IMR-90 (cell line): ENCODE results near the gene SELP. TPM values are rescaled to one million over a fixed set of nuclear protein-coding genes. Genes with fewer than 3 reads are reported as not detected.

ENCODE experiments used
- ATAC-seq: fragments of 200-7000 bp; cut with Tn5 transposase; 2 replicates; pipeline ENCODE4 v1.9.1; 2020; ENCODE audit warnings: low read depth, mild to moderate bottlenecking, moderate library complexity
- BruUV-seq: library from RNA; stranded (reverse); fragments of 400-500 nt; replicated peaks from 2 replicates; lab custom pipeline; 2021; lab: Mats Ljungman, UMichigan
- CTCF ChIA-PET: fragments of 300-600 bp; formaldehyde crosslinking; extraction: SDS; loops from one replicate; lab custom pipeline; 2021; ENCODE audit warnings: antibody characterized with exemption; lab: Yijun Ruan, JAX
- POLR2A ChIA-PET: fragments of 300-600 bp; sonication (Branson Sonifier 250); formaldehyde crosslinking; loops from one replicate; lab custom pipeline; 2022; ENCODE audit warnings: antibody characterized with exemption; ENCODE audit not compliant: unreplicated experiment; lab: Charles Lee
- DNase-seq: peaks from one replicate; pipeline ENCODE4 v3.0.0; 2013
- H2AFZ ChIP-seq: replicated peaks from 2 replicates; pipeline ENCODE3; 2013; ENCODE audit warnings: low read length, mild to moderate bottlenecking; ENCODE audit not compliant: poor library complexity
- H2AK5ac ChIP-seq: 2 replicates; pipeline ENCODE4 v1.6.1; 2013; ENCODE audit warnings: low read depth, low read length, inconsistent platforms
- H2AK9ac ChIP-seq: replicated peaks from 2 replicates; pipeline ENCODE3; 2013; ENCODE audit warnings: mild to moderate bottlenecking, low read depth, low read length, moderate library complexity; ENCODE audit not compliant: poor library complexity
- H2BK120ac ChIP-seq: 2 replicates; pipeline ENCODE4 v1.6.1; 2013; ENCODE audit warnings: low read depth, low read length, inconsistent platforms
- H2BK15ac ChIP-seq: 3 replicates; pipeline ENCODE4 v1.6.1; 2013; ENCODE audit warnings: low read depth, low read length, inconsistent platforms
- H2BK20ac ChIP-seq: 2 replicates; pipeline ENCODE4 v1.6.1; 2013; ENCODE audit warnings: low read depth, mild to moderate bottlenecking, inconsistent platforms, low read length, moderate library complexity
- H2BK5ac ChIP-seq: 2 replicates; pipeline ENCODE4 v1.6.1; 2013; ENCODE audit warnings: mild to moderate bottlenecking, low read depth, low read length, inconsistent platforms; ENCODE audit not compliant: poor library complexity, severe bottlenecking
- H3K14ac ChIP-seq: replicated peaks from 2 replicates; pipeline ENCODE4 v1.6.1; 2013; ENCODE audit warnings: low read depth, low read length, inconsistent platforms
- H3K18ac ChIP-seq: 2 replicates; pipeline ENCODE4 v1.6.1; 2013; ENCODE audit warnings: low read depth, low read length, control low read depth
- H3K23ac ChIP-seq: 2 replicates; pipeline ENCODE4 v1.6.1; 2013; ENCODE audit warnings: low read depth, low read length, inconsistent platforms
- H3K27ac ChIP-seq: 2 replicates; pipeline ENCODE4 v1.5.1; 2013; ENCODE audit warnings: mild to moderate bottlenecking, control low read depth, low read length; ENCODE audit not compliant: insufficient read depth
- H3K27me3 ChIP-seq: 2 replicates; pipeline ENCODE4 v1.6.1; 2013; ENCODE audit warnings: low read length; ENCODE audit not compliant: control insufficient read depth, insufficient read depth
- H3K36me3 ChIP-seq: 2 replicates; pipeline ENCODE4 v1.6.1; 2013; ENCODE audit warnings: low read length, mixed read lengths; ENCODE audit not compliant: control insufficient read depth, insufficient read depth
- H3K4ac ChIP-seq: 2 replicates; pipeline ENCODE4 v1.6.1; 2013; ENCODE audit warnings: low read depth, low read length, inconsistent platforms
- H3K4me1 ChIP-seq: 2 replicates; pipeline ENCODE4 v1.6.1; 2013; ENCODE audit warnings: low read length, mixed read lengths; ENCODE audit not compliant: control insufficient read depth, insufficient read depth
- H3K4me2 ChIP-seq: 2 replicates; pipeline ENCODE4 v1.6.1; 2013; ENCODE audit warnings: low read depth, mild to moderate bottlenecking, control low read depth, low read length, moderate library complexity
- H3K4me3 ChIP-seq: 2 replicates; pipeline ENCODE4 v1.5.1; 2013; ENCODE audit warnings: low read depth, mild to moderate bottlenecking, control low read depth, low read length, moderate library complexity; ENCODE audit not compliant: insufficient read depth
- H3K56ac ChIP-seq: 2 replicates; pipeline ENCODE4 v1.6.1; 2013; ENCODE audit warnings: low read length, inconsistent platforms; ENCODE audit not compliant: insufficient read depth; ENCODE audit errors: extremely low read depth
- H3K79me1 ChIP-seq, 2 experiments: 2 replicates each; pipeline ENCODE4 v1.6.1; 2013; ENCODE audit warnings: low read length in 2 of 2, inconsistent platforms in 1 of 2, low read depth in 1 of 2
- H3K9ac ChIP-seq: 2 replicates; pipeline ENCODE4 v1.6.1; 2013; ENCODE audit warnings: low read depth, low read length, control low read depth
- H3K9me1 ChIP-seq: 2 replicates; pipeline ENCODE4 v1.6.1; 2013; ENCODE audit warnings: low read length, inconsistent platforms; ENCODE audit not compliant: insufficient read depth
- H3K9me3 ChIP-seq: 2 replicates; pipeline ENCODE4 v1.6.1; 2013; ENCODE audit warnings: low read length; ENCODE audit not compliant: control insufficient read depth, insufficient read depth
- H4K20me1 ChIP-seq: 2 replicates; pipeline ENCODE4 v1.6.1; 2013; ENCODE audit warnings: low read length, inconsistent platforms; ENCODE audit not compliant: insufficient read depth
- H4K5ac ChIP-seq: 2 replicates; pipeline ENCODE4 v1.6.1; 2013; ENCODE audit warnings: mild to moderate bottlenecking, low read depth, low read length, control low read depth
- H4K8ac ChIP-seq, 2 experiments: 2 replicates each; pipeline ENCODE4 v1.6.1; 2013; ENCODE audit warnings: low read depth in 2 of 2, low read length in 2 of 2, control low read depth in 1 of 2, inconsistent platforms in 1 of 2
- H4K91ac ChIP-seq: 2 replicates; pipeline ENCODE4 v1.6.1; 2013; ENCODE audit warnings: low read depth, low read length, inconsistent platforms; ENCODE audit not compliant: insufficient read depth
- WGBS, 2 experiments: methylation state at CpG; one replicate each; pipeline versions ENCODE4 v1.1.5 to v1.1.7; 2013; ENCODE audit warnings: missing lambda C conversion rate in 2 of 2; ENCODE audit not compliant: insufficient read length in 1 of 2; ENCODE audit errors: extremely low coverage in 2 of 2; 5-methylcytosine and 5-hydroxymethylcytosine counted together
- dilution Hi-C: fragments of 300-500 bp; cut with HindIII; formaldehyde crosslinking; loops from one replicate; pipeline ENCODE4 v1.14.3; 2018; ENCODE audit warnings: low sequenced_read_pairs; ENCODE audit not compliant: unreplicated experiment
- in situ Hi-C: fragments of 300-500 bp; cut with MboI; formaldehyde crosslinking; loops from 3 replicates; pipeline ENCODE4 v1.14.3; 2019; ENCODE audit warnings: low sequenced_read_pairs, inconsistent platforms, mixed read lengths
- intact Hi-C: fragments of 100-400 bp; cut with micrococcal nuclease; formaldehyde crosslinking; loops from 2 replicates; pipeline ENCODE4 v1.10.0; 2022
- polyA plus RNA-seq, 3 experiments: library from polyadenylated mRNA; depleted of rRNA; stranded (reverse); fragments of >200 nt; gene quantifications; 2 replicates each; pipeline ENCODE4 v1.2.3, GENCODE V29; 2012; ENCODE audit warnings: low replicate concordance in 1 of 3
- total RNA-seq: library from RNA; depleted of rRNA; stranded (reverse); fragments of >200 nt; gene quantifications from 2 replicates; pipeline ENCODE4 v1.2.3, GENCODE V29; 2012
- TF ChIP-seq, protein P1 (sequence below): fragments of 150-350 bp; IDR thresholded peaks from 2 replicates; pipeline ENCODE4 v1.6.1; 2017; ENCODE audit warnings: mild to moderate bottlenecking, antibody characterized with exemption, low read length, low read depth

Gene SELP
- total and polyA plus RNA-seq, 2 of the 4 experiments (the other 2 are of a cell fraction), result not detected

- Histone ChIP-seq H2BK20ac (no peak overlapping the region), H4K91ac (no peak overlapping the region), H3K27me3 (no peaks in the 10 kb centered on the region), H3K18ac (no peak overlapping the region), H3K4me3 (no peak overlapping the region), H3K9ac (no peak overlapping the region), H3K14ac (no peak overlapping the region), H4K20me1 (no peaks in the 10 kb centered on the region), H3K27ac (no peak overlapping the region), H4K8ac (no peak overlapping the region), H3K56ac (no peak overlapping the region), H3K4me1 (no peaks in the 10 kb centered on the region), H2AFZ (no peak overlapping the region), H2AK9ac (no peak overlapping the region), H3K9me3 (no peaks in the 10 kb centered on the region), H2BK5ac (no peak overlapping the region), H3K36me3 (no peaks in the 10 kb centered on the region), H3K4me2 (no peak overlapping the region), H3K79me1 (no peaks in the 10 kb centered on the region), H3K9me1 (no peaks in the 10 kb centered on the region; the same call in 1 of the 2 replicates), H2BK120ac (no peak overlapping the region), H3K4ac (no peak overlapping the region), H3K23ac (no peak overlapping the region), H2BK15ac (no peak overlapping the region), H2AK5ac (no peak overlapping the region), H4K5ac (no peak overlapping the region)
- BruUV-seq, result no TSS peak
- no peak for ATAC-seq
- WGBS, 2 experiments, result 50% methylated on average over 2 of the region's 2 CpGs; no CpG with 5 or more reads in 1 of the 2 experiments
- intact Hi-C loops (no loop called here), dilution Hi-C loops (no loop called here), in situ Hi-C loops (no loop called here)
- TF ChIP-seq, protein P1, sequence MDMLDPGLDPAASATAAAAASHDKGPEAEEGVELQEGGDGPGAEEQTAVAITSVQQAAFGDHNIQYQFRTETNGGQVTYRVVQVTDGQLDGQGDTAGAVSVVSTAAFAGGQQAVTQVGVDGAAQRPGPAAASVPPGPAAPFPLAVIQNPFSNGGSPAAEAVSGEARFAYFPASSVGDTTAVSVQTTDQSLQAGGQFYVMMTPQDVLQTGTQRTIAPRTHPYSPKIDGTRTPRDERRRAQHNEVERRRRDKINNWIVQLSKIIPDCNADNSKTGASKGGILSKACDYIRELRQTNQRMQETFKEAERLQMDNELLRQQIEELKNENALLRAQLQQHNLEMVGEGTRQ, result no peak
- no peak for DNase-seq
- CTCF ChIA-PET, result no interaction called here
- POLR2A ChIA-PET, result no interaction called here
Observed at GRCh38 chr1:169653873-169654272, 23.9 kb upstream of the SELP start.
